ENCODE data around the gene PIP5K1C.
A peak's percentile ranks its signal among the peaks of the same experiment; 100 is the strongest.

PIP5K1C gene

DNA sequence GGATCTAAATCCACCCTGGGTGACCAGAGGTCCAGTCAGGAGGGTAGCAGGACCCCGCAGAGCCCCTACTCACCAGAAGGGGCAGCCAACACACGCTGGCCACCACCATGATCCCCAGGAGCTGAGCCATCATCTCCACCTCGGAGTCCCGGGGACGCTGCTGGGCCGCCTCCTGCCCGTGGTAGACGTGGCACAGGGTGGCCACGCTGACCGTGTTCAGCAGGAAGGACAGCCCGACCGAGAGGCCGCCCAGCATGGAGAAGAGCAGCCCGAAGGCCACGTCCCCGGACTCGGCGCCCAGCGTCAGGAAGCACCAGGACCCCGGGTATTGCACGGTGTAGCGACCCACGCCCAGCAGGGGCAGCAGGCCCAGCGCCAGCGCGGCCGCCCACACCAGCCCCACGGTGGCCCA, 100.5 kb downstream of the PIP5K1C start:
- Histone ChIP-seq H3K4ac (ENCODE audit: low read depth in 1 of 2, low read length in 2 of 2) (no peak overlapping the region), H3K14ac (ENCODE audit: low read length in 2 of 2) (no peak overlapping the region), H3K27me3 (ENCODE audit: control insufficient read depth in 1 of 2, insufficient read depth in 1 of 2, low read length in 2 of 2) (no peaks in the 10 kb centered on the region), H3K36me3 (ENCODE audit: control insufficient read depth in 1 of 2, insufficient read depth in 2 of 2, low read depth in 1 of 2, low read length in 2 of 2) (peaks cover 3 to 27% of the 10 kb centered on the region in 2 experiments), H2BK120ac (ENCODE audit: low read depth, low read length) (no peak overlapping the region), H3K4me2 (ENCODE audit: low read length, poor library complexity, severe bottlenecking) (no peak overlapping the region), H2BK5ac (ENCODE audit: low read depth, low read length, poor library complexity, severe bottlenecking) (no peak overlapping the region), H2BK12ac (ENCODE audit: low read length in 2 of 2) (no peak overlapping the region), H3K27ac (ENCODE audit: low read length, poor library complexity, severe bottlenecking) (no peak overlapping the region), H4K8ac (ENCODE audit: low read length) (no peak overlapping the region), H4K91ac (ENCODE audit: low read length) (no peak overlapping the region), H3K23ac (ENCODE audit: low read length in 2 of 2) (no peak overlapping the region), H3K79me1 (replicated peaks; ENCODE audit: low read length, poor library complexity, severe bottlenecking) (peaks cover 22% of the 10 kb centered on the region), H3K9ac (ENCODE audit: low read length) (no peak overlapping the region), H2BK15ac (ENCODE audit: low read depth, poor library complexity, severe bottlenecking) (no peak overlapping the region), H3K18ac (ENCODE audit: low read depth in 1 of 2, low read length in 2 of 2) (no peak overlapping the region), H2AFZ (ENCODE audit: low read depth, low read length) (no peak overlapping the region), H2AK5ac (ENCODE audit: low read length, severe bottlenecking) (no peak overlapping the region), H3K4me3 (ENCODE audit: insufficient read depth in 1 of 2, low read depth in 1 of 2, low read length in 2 of 2) (no peak overlapping the region), H3K4me1 (ENCODE audit: control insufficient read depth, insufficient read depth, low read depth, low read length) (peaks cover 13% of the 10 kb centered on the region), H3K9me3 (ENCODE audit: control insufficient read depth, low read length) (no peaks in the 10 kb centered on the region)
- 93% methylated on average over 28 of the region's 28 CpGs for WGBS
- DNase-seq, result no peak

DNA sequence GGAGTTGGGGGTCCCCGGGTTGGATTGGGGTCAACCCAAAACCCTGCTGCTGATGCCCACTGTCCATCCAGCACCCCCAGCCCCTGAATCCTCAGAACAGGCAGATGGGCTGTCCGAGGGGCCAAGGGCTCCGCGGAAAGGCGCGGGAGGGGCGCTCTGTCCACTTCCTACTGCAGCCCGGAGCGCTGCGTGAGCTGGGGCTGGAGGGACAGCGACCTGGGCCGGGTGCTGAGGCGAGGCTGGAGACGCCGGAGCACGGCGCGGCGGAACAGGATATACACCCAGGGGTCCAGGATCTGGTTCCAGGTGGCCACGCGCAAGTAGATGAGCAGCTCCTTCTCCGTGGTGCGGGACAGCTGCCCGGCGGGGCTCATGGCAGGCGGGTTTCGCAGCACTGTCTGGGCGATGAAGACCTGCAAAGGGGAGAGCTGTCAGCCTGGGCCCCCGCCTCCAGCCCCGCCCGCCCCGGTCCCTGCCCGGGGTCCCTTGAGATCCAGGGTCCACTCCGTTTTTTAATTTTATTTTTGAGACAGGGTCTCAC, 104.7 kb downstream of the PIP5K1C start:
- 85% methylated on average over 34 of the region's 34 CpGs for WGBS
- Histone ChIP-seq H2BK12ac (ENCODE audit: low read length in 2 of 2) (no peak overlapping the region), H3K4me2 (ENCODE audit: low read length, poor library complexity, severe bottlenecking) (no peak overlapping the region), H3K18ac (ENCODE audit: low read depth in 1 of 2, low read length in 2 of 2) (no peak overlapping the region), H3K14ac (ENCODE audit: low read length in 2 of 2) (no peak overlapping the region), H2AFZ (ENCODE audit: low read depth, low read length) (no peak overlapping the region), H3K9ac (ENCODE audit: low read length) (no peak overlapping the region), H3K79me1 (replicated peaks; ENCODE audit: low read length, poor library complexity, severe bottlenecking) (peaks cover 5% of the 10 kb centered on the region), H3K27ac (ENCODE audit: low read length, poor library complexity, severe bottlenecking) (no peak overlapping the region), H3K9me3 (ENCODE audit: control insufficient read depth, low read length) (no peaks in the 10 kb centered on the region), H2BK120ac (ENCODE audit: low read depth, low read length) (no peak overlapping the region), H3K4me1 (ENCODE audit: control insufficient read depth, insufficient read depth, low read depth, low read length) (no peaks in the 10 kb centered on the region), H3K4ac (ENCODE audit: low read depth in 1 of 2, low read length in 2 of 2) (no peak overlapping the region), H2BK15ac (ENCODE audit: low read depth, poor library complexity, severe bottlenecking) (no peak overlapping the region), H3K23ac (ENCODE audit: low read length in 2 of 2) (no peak overlapping the region), H2AK5ac (ENCODE audit: low read length, severe bottlenecking) (no peak overlapping the region), H3K27me3 (ENCODE audit: control insufficient read depth in 1 of 2, insufficient read depth in 1 of 2, low read length in 2 of 2) (peaks cover 0 to 16% of the 10 kb centered on the region in 2 experiments), H3K36me3 (ENCODE audit: control insufficient read depth in 1 of 2, insufficient read depth in 2 of 2, low read depth in 1 of 2, low read length in 2 of 2) (peaks cover 3 to 20% of the 10 kb centered on the region in 2 experiments), H4K91ac (ENCODE audit: low read length) (no peak overlapping the region), H3K4me3 (ENCODE audit: insufficient read depth in 1 of 2, low read depth in 1 of 2, low read length in 2 of 2) (no peak overlapping the region), H4K8ac (ENCODE audit: low read length) (no peak overlapping the region), H2BK5ac (ENCODE audit: low read depth, low read length, poor library complexity, severe bottlenecking) (no peak overlapping the region)
- DNase-seq, result no peak

- no peak overlapping the region for H2AK5ac ChIP-seq (ENCODE audit: low read length, severe bottlenecking)
- H2BK15ac ChIP-seq (ENCODE audit: low read depth, poor library complexity, severe bottlenecking), result no peak overlapping the region
- no peak overlapping the region for H2BK120ac ChIP-seq (ENCODE audit: low read depth, low read length)
- H3K4me2 ChIP-seq (ENCODE audit: low read length, poor library complexity, severe bottlenecking), result peak overlapping the region; percentile 11
- peaks cover 0 to 9% of the 10 kb centered on the region in 2 experiments for H3K36me3 ChIP-seq (ENCODE audit: control insufficient read depth in 1 of 2, insufficient read depth in 2 of 2, low read depth in 1 of 2, low read length in 2 of 2)
- H3K9me3 ChIP-seq (ENCODE audit: control insufficient read depth, low read length), result no peaks in the 10 kb centered on the region
- H3K18ac ChIP-seq (ENCODE audit: low read depth in 1 of 2, low read length in 2 of 2), result no peak overlapping the region
- H3K4me3 ChIP-seq (ENCODE audit: insufficient read depth in 1 of 2, low read depth in 1 of 2, low read length in 2 of 2), result no peak overlapping the region
- H4K8ac ChIP-seq (ENCODE audit: low read length), result peak overlapping the region; percentile 54
- no peak overlapping the region for H2BK5ac ChIP-seq (ENCODE audit: low read depth, low read length, poor library complexity, severe bottlenecking)
- H4K91ac ChIP-seq (ENCODE audit: low read length), result peak overlapping the region; percentile 7
- peaks cover 0 to 16% of the 10 kb centered on the region in 2 experiments for H3K27me3 ChIP-seq (ENCODE audit: control insufficient read depth in 1 of 2, insufficient read depth in 1 of 2, low read length in 2 of 2)
- H3K9ac ChIP-seq (ENCODE audit: low read length), result no peak overlapping the region
- DNase-seq, result no peak
- no peak overlapping the region for H3K14ac ChIP-seq (ENCODE audit: low read length in 2 of 2)
- H2BK12ac ChIP-seq (ENCODE audit: low read length in 2 of 2), result no peak overlapping the region
- 56% methylated on average over 11 of the region's 11 CpGs for WGBS
- no peaks in the 10 kb centered on the region for H3K4me1 ChIP-seq (ENCODE audit: control insufficient read depth, insufficient read depth, low read depth, low read length)
- peak overlapping the region in 1 of 2 experiments; percentile 34 for H3K23ac ChIP-seq (ENCODE audit: low read length in 2 of 2)
- no peak overlapping the region for H3K27ac ChIP-seq (ENCODE audit: low read length, poor library complexity, severe bottlenecking)
- H2AFZ ChIP-seq (ENCODE audit: low read depth, low read length), result no peak overlapping the region
- no peak overlapping the region for H3K4ac ChIP-seq (ENCODE audit: low read depth in 1 of 2, low read length in 2 of 2)
- no peaks in the 10 kb centered on the region for H3K79me1 ChIP-seq (replicated peaks; ENCODE audit: low read length, poor library complexity, severe bottlenecking)
Observed at GRCh38 chr19:3593156-3593555, 107.1 kb downstream of the PIP5K1C start.

- Histone ChIP-seq H3K4me3 (ENCODE audit: insufficient read depth in 1 of 2, low read depth in 1 of 2, low read length in 2 of 2) (no peak overlapping the region), H3K79me1 (replicated peaks; ENCODE audit: low read length, poor library complexity, severe bottlenecking) (no peaks in the 10 kb centered on the region), H2BK15ac (ENCODE audit: low read depth, poor library complexity, severe bottlenecking) (no peak overlapping the region), H3K4ac (ENCODE audit: low read depth in 1 of 2, low read length in 2 of 2) (no peak overlapping the region), H4K91ac (ENCODE audit: low read length) (no peak overlapping the region), H4K8ac (ENCODE audit: low read length) (no peak overlapping the region), H3K27ac (ENCODE audit: low read length, poor library complexity, severe bottlenecking) (no peak overlapping the region), H3K36me3 (ENCODE audit: control insufficient read depth in 1 of 2, insufficient read depth in 2 of 2, low read depth in 1 of 2, low read length in 2 of 2) (peaks cover 0 to 9% of the 10 kb centered on the region in 2 experiments), H3K23ac (ENCODE audit: low read length in 2 of 2) (no peak overlapping the region), H3K4me1 (ENCODE audit: control insufficient read depth, insufficient read depth, low read depth, low read length) (no peaks in the 10 kb centered on the region), H3K27me3 (ENCODE audit: control insufficient read depth in 1 of 2, insufficient read depth in 1 of 2, low read length in 2 of 2) (peaks cover 0 to 16% of the 10 kb centered on the region in 2 experiments), H3K9me3 (ENCODE audit: control insufficient read depth, low read length) (no peaks in the 10 kb centered on the region), H2AFZ (ENCODE audit: low read depth, low read length) (no peak overlapping the region), H3K9ac (ENCODE audit: low read length) (no peak overlapping the region), H3K4me2 (ENCODE audit: low read length, poor library complexity, severe bottlenecking) (no peak overlapping the region), H3K18ac (ENCODE audit: low read depth in 1 of 2, low read length in 2 of 2) (no peak overlapping the region), H2AK5ac (ENCODE audit: low read length, severe bottlenecking) (no peak overlapping the region), H2BK5ac (ENCODE audit: low read depth, low read length, poor library complexity, severe bottlenecking) (no peak overlapping the region), H2BK12ac (ENCODE audit: low read length in 2 of 2) (no peak overlapping the region), H3K14ac (ENCODE audit: low read length in 2 of 2) (no peak overlapping the region), H2BK120ac (ENCODE audit: low read depth, low read length) (no peak overlapping the region)
- WGBS, result 84% methylated on average over 9 of the region's 9 CpGs
- DNase-seq, result no peak
Observed at GRCh38 chr19:3591876-3592613, 108.2 kb downstream of the PIP5K1C start.

All from mesenchymal stem cell (in vitro differentiated cells and primary cell).